Thyroid gland (tissue), 4 donors: ENCODE results near the gene DUSP22. TPM values are rescaled to one million over a fixed set of nuclear protein-coding genes. Genes with fewer than 3 reads are reported as not detected.

ENCODE experiments used
- DNase-seq, 2 donors: peaks; one replicate each; pipeline ENCODE4 v3.0.0-alpha.2; 2019
- H3K27ac ChIP-seq, 3 donors: fragments of 200-600 bp; sonication (generic); 1 replicate in 2 of 3; 2 replicates in 1 of 3; pipeline ENCODE4 v1.5.1; 2016 to 2019; ENCODE audit warnings: mild to moderate bottlenecking in 1 of 3, moderate library complexity in 1 of 3
- H3K27me3 ChIP-seq: fragments of 200-600 bp; sonication (generic); one replicate; pipeline ENCODE4 v1.5.1; 2019
- H3K36me3 ChIP-seq, 2 donors: fragments of 200-600 bp; sonication (generic); one replicate each; pipeline ENCODE4 v1.5.1; 2016 to 2019
- H3K4me1 ChIP-seq, 2 donors: fragments of 200-600 bp; sonication (generic); one replicate each; pipeline ENCODE4 v1.5.1; 2017 to 2019
- H3K4me3 ChIP-seq, 3 donors: fragments of 200-600 bp; sonication (generic); replicated peaks in 1 of 3; 1 replicate in 2 of 3; 2 replicates in 1 of 3; pipeline ENCODE4 v1.5.1; 2016; ENCODE audit warnings: mild to moderate bottlenecking in 1 of 3
- H3K9me3 ChIP-seq: fragments of 200-600 bp; sonication (generic); one replicate; pipeline ENCODE4 v1.5.1; 2017
- POLR2A ChIP-seq, 2 donors: fragments of 450-650 bp; IDR thresholded peaks; one replicate each; pipeline ENCODE4 v1.6.1; 2017; ENCODE audit warnings: antibody characterized with exemption in 2 of 2, mild to moderate bottlenecking in 2 of 2, moderate library complexity in 1 of 2
- WGBS, 2 donors: methylation state at CpG; one replicate each; pipeline ENCODE4 v1.1.5; 2017; 5-methylcytosine and 5-hydroxymethylcytosine counted together
- intact Hi-C: fragments of 100-400 bp; cut with DNase I; formaldehyde crosslinking; loops from one replicate; pipeline ENCODE4 v1.15.1; 2023
- total RNA-seq, 4 donors: library from RNA; depleted of rRNA; stranded (reverse); fragments of >200 nt; gene quantifications; one replicate each; pipeline ENCODE4 v1.2.3, GENCODE V29; 2016
- TF ChIP-seq, protein P1 (sequence below), 6 experiments: fragments of 200-600 bp in 3 of 6; fragments of 450-650 bp in 3 of 6; sonication (generic) in 3 of 6; IDR thresholded peaks; one replicate each; pipeline ENCODE4 v1.5.1; 2016 to 2019; ENCODE audit warnings: antibody characterized with exemption in 6 of 6, mild to moderate bottlenecking in 2 of 6, inconsistent platforms in 1 of 6, moderate library complexity in 1 of 6

Gene DUSP22
- total RNA-seq, 4 donors from 2014 or later, result 40.4 to 68.8 (median 59.4) TPM

DNA sequence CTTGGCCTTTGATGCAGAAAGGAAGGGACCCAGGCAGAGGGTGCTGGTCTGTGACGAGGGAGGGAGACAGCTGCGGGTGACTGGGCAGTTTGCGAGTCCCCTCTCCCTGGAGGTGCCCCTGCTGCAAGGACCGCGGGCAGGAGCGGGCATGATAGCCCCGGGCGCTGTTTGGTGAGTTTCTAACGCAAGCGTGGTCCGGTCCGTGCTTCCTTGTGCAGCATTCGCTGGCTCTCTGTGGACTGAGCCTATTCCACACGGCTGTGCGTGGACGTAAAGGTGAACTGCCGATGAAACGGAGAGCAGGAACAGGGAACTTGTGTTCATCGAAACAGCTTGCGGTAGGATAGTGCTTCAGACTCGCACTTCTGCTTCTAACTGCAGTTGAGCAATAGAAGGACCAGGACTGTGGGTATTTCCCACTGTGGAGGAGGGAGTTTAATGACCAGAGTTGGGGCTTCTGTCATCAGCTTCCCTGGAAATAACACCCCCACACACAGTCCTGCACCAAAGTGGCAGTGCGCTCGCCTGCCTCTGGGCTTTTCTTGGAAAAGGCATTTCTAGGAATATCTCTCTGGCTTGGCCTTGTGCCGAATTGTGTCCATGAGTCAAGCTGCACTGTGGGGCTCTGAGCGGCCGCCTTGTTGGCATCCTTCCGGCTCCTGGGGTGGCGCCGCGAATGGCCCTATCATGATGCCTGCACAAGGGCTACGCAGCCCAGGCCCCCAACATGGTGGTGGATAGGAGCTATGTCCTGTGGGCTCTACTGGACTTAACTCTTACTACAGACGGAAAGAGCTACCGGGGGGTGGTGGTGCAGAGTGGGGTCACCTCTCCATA is 48.9 kb downstream of the DUSP22 start:
- intact Hi-C loops, result no loop called here
- 90 to 93% methylated on average over 33 of the region's 33 CpGs for WGBS, 2 donors
- H3K4me3 ChIP-seq, result no peak overlapping the region
- H3K4me1 ChIP-seq, result peaks cover 0 to 9% of the 10 kb centered on the region in 2 donors
- H3K36me3 ChIP-seq, result no peaks in the 10 kb centered on the region
- no peaks in the 10 kb centered on the region for H3K27me3 ChIP-seq
- no peak overlapping the region for H3K27ac ChIP-seq
- TF ChIP-seq, protein P1, sequence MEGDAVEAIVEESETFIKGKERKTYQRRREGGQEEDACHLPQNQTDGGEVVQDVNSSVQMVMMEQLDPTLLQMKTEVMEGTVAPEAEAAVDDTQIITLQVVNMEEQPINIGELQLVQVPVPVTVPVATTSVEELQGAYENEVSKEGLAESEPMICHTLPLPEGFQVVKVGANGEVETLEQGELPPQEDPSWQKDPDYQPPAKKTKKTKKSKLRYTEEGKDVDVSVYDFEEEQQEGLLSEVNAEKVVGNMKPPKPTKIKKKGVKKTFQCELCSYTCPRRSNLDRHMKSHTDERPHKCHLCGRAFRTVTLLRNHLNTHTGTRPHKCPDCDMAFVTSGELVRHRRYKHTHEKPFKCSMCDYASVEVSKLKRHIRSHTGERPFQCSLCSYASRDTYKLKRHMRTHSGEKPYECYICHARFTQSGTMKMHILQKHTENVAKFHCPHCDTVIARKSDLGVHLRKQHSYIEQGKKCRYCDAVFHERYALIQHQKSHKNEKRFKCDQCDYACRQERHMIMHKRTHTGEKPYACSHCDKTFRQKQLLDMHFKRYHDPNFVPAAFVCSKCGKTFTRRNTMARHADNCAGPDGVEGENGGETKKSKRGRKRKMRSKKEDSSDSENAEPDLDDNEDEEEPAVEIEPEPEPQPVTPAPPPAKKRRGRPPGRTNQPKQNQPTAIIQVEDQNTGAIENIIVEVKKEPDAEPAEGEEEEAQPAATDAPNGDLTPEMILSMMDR (IDR thresholded peaks at IDR 0.05), result no peak
- no peak for TF ChIP-seq POLR2A (IDR thresholded peaks at IDR 0.05)
- no peak for DNase-seq
- H3K9me3 ChIP-seq, result no peaks in the 10 kb centered on the region

DNA sequence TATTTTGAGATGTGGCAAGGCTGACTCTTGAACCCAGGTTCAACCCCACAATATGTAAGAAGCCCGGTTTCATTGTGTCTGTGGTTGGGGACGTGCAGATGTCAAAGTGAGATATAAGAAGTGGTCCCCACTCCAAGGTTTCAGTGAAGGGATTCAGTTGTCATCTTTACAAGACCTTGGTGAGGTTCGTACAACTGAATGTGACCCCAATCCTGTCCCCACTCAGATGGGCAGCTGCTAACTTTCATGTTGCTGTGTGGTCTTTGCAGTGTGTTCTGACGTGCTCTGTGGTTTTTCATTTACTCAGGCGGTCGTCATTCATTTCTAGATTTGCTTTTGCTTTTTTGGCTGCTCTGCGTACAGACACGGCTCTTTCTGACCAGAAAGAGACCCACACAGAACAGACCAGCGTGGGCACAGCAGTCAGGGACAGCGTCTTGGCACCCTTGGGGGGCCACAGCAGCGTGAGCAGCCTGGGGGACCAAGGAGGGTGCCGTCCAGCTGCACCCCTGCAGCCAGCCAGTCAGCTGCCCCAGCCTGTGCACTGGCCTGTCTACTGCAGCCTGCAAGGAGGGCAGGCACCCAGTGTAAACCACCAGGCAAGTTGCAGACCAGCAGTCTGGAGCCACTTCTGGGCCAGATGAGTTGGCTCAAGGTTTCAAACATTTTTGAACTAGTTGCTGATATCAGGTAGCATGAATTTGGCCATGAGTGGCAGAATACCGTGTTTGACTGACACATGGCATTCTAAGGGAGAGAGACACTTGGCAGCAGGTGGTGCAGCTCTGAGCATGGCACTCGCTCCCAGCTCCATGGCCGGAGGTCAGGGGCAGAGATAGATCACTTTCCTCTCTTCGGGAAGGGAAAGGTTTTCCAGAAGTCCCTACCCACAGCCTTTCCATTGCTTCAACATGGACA is 49.9 kb downstream of the DUSP22 start:
- intact Hi-C loops, result no loop called here
- no peaks in the 10 kb centered on the region for H3K27me3 ChIP-seq
- WGBS, 2 donors, result 76 to 78% methylated on average over 16 of the region's 16 CpGs

DNA sequence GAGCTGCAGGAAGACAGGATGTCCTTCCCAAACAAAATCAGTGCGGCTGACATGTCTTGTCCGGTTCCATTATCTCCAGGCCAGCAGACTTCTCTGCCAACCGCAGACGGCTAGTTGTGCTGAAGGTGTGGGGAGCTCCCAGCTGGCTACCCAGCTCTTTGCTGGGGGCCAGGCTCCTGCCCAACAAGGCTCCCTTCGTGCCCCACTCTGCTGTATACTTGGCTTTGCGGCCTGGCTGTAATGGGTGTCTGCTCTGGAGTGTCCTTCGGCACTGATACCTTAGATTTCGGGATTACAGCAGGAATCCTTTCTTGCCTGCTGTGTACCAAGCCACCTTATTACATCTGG is 50.5 kb downstream of the DUSP22 start:
- Histone ChIP-seq H3K27me3 (no peaks in the 10 kb centered on the region), H3K9me3 (no peaks in the 10 kb centered on the region), H3K27ac (no peak overlapping the region), H3K4me1 (peaks cover 0 to 9% of the 10 kb centered on the region in 2 donors), H3K4me3 (no peak overlapping the region), H3K36me3 (peaks cover 0 to 2% of the 10 kb centered on the region in 2 donors)
- DNase-seq, result no peak
- WGBS, 2 donors, result 80 to 84% methylated on average over 8 of the region's 8 CpGs
- TF ChIP-seq, protein P1 (IDR thresholded peaks at IDR 0.05), result no peak
- TF ChIP-seq POLR2A (IDR thresholded peaks at IDR 0.05), result no peak
- intact Hi-C loops, result no loop called here

More for the DNA sequence above, 49.9 kb downstream of the DUSP22 start:
- H3K27ac ChIP-seq, result no peak overlapping the region
- DNase-seq, result no peak
- no peaks in the 10 kb centered on the region for H3K36me3 ChIP-seq
- no peak overlapping the region for H3K4me3 ChIP-seq
- H3K9me3 ChIP-seq, result no peaks in the 10 kb centered on the region
- TF ChIP-seq, protein P1 (IDR thresholded peaks at IDR 0.05), result no peak
- TF ChIP-seq POLR2A (IDR thresholded peaks at IDR 0.05), result no peak
- peaks cover 0 to 9% of the 10 kb centered on the region in 2 donors for H3K4me1 ChIP-seq

DNA sequence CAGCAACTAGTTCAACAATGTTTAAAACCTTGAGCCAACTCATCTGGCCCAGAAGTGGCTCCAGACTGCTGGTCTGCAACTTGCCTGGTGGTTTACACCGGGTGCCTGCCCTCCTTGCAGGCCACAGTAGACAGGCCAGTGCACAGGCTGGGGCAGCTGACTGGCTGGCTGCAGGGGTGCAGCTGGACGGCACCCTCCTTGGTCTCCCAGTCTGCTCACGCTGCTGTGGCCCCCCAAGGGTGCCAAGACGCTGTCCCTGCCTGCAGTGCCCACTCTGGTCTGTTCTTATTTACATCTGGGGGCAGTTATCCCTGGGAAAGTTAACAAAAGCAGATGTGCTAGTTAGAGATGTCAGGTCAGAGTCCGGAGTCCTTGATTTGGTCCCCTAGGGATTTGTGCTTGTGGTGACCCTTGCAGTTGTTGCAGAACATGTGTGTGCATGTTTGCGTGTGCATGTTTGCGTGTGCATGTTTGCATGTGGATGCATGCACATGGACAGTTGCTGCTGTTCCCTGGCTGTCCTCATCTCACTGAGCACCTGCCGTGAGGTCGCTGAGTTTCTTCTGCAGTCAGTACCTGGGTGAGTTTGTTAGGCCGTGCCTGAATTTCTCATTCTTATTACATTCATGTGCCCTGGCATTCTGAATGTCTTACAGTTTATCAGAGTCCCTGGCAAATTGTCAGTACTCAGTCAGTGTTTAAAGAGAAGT is 51.1 kb downstream of the DUSP22 start:
- no peak for TF ChIP-seq POLR2A (IDR thresholded peaks at IDR 0.05)
- Histone ChIP-seq H3K4me1 (peaks cover 0 to 7% of the 10 kb centered on the region in 2 donors), H3K36me3 (peaks cover 0 to 7% of the 10 kb centered on the region in 2 donors), H3K27ac (no peak overlapping the region), H3K27me3 (no peaks in the 10 kb centered on the region), H3K9me3 (no peaks in the 10 kb centered on the region), H3K4me3 (no peak overlapping the region)
- intact Hi-C loops, result no loop called here
- 74 to 82% methylated on average over 10 of the region's 10 CpGs for WGBS, 2 donors
- no peak for DNase-seq
